Stomach smooth muscle (tissue), 2 donors: ENCODE results near the gene KRT222.

Experiments used
- H3K27ac ChIP-seq: one replicate; pipeline ENCODE4 v1.7.0; 2013; ENCODE audit warnings: mild to moderate bottlenecking, low read length, inconsistent platforms
- H3K27me3 ChIP-seq, 2 donors: one replicate each; pipeline ENCODE4 v1.7.0; 2013; ENCODE audit warnings: low read length in 2 of 2; ENCODE audit not compliant: insufficient read depth in 2 of 2, control insufficient read depth in 1 of 2
- H3K36me3 ChIP-seq, 2 donors: one replicate each; pipeline ENCODE4 v1.7.0; 2013; ENCODE audit warnings: low read length in 2 of 2; ENCODE audit not compliant: control insufficient read depth in 2 of 2, insufficient read depth in 2 of 2
- H3K4me1 ChIP-seq: one replicate; pipeline ENCODE4 v1.7.0; 2013; ENCODE audit warnings: low read length; ENCODE audit not compliant: control insufficient read depth, insufficient read depth
- H3K4me3 ChIP-seq, 2 donors: one replicate each; pipeline ENCODE4 v1.7.0; 2013; ENCODE audit warnings: low read length in 2 of 2
- H3K9ac ChIP-seq, 2 donors: one replicate each; pipeline ENCODE4 v1.7.0; 2013; ENCODE audit warnings: low read length in 2 of 2, mild to moderate bottlenecking in 1 of 2
- H3K9me3 ChIP-seq, 2 donors: one replicate each; pipeline ENCODE4 v1.7.0; 2013; ENCODE audit warnings: low read length in 2 of 2; ENCODE audit not compliant: control insufficient read depth in 2 of 2
- donor health status: healthy.
- donor health status: Pancreatic carcinoma.

The KRT222 gene

DNA sequence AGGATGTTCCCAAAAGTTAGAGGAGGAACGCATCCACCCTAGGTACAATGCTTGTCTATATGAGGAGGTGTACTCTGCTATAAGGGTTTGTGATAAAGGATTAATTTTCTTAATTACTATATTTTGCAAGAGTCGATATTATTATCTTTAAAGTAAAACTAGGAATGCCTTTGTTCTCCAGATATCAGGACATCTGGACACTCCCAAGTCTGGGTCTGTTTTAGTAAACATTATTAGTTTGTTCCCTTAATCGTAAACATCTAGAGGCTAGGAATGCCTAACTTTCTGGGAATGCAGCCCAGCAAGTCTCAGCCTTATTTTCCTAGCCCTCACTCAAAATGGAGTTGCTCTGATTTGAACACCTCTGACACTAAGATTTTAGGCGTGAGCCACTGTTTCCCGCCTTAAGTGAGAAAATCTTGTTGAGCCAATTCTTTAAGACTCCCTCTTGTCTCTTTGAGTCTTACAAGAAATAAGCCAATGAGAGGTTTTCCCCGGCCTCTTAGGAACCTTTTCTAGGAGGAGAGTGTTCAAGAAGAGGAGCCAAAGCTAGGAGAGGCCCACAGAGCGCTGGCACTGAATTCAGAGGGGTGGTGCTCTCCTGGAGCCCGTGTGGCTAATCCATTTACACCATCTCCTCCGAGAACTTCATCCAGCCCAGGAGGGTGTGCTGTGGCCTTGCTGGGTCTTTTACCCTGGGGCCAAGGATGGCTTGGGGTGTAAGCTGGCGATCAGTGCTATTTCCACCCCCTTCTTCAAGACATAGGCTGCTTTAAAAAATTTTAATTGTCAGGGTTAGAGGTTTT is 58.2 kb downstream of the KRT222 start:
- Histone ChIP-seq H3K27ac (no peak overlapping the region), H3K9ac (no peak overlapping the region), H3K27me3 (no peaks in the 10 kb centered on the region), H3K4me1 (peaks cover 10% of the 10 kb centered on the region), H3K4me3 (no peak overlapping the region), H3K9me3 (no peaks in the 10 kb centered on the region), H3K36me3 (no peaks in the 10 kb centered on the region)

DNA sequence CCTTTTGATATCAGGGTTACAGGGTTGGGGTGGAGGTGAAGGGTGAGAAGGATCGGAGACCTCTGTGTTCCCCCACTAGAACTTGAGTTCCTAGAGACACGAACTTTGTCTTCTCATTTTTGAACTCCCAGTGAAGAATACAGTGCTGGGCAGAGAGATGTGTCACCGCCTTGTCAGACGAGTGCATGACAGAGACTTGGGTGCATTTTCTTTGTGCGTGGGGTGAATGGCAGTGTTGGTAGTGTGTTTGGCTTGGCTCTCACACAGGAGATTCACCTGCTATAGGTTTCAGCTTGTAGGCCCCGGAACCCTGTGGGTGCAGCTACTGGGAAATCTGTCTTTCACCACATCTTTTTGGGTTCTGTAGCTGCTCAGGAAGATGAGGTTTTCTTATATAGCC is 59.7 kb downstream of the KRT222 start:
- Histone ChIP-seq H3K4me1 (peaks cover 10% of the 10 kb centered on the region), H3K9me3 (no peaks in the 10 kb centered on the region), H3K27me3 (no peaks in the 10 kb centered on the region), H3K27ac (no peak overlapping the region), H3K36me3 (no peaks in the 10 kb centered on the region), H3K9ac (no peak overlapping the region), H3K4me3 (no peak overlapping the region)
